Motor neuron (in vitro differentiated cells): Measurements from ENCODE around the gene PTPN5. TPM values are rescaled to one million over a fixed set of nuclear protein-coding genes. Genes with fewer than 3 reads are reported as not detected.

Experiments used
- ATAC-seq, 8 experiments: fragments of 200-7000 bp; cut with Tn5 transposase; replicated peaks in 6 of 8; 2 replicates each; pipeline ENCODE4 v1.8.0; 2021; ENCODE audit warnings: mild to moderate bottlenecking in 8 of 8, moderate library complexity in 8 of 8
- H3K27ac ChIP-seq, 2 donors: fragments of 250-450 bp; sonication (Bioruptor Pico); 2 replicates each; pipeline ENCODE4 v1.9.0; 2021; ENCODE audit warnings: antibody characterized with exemption in 2 of 2, mild to moderate bottlenecking in 2 of 2, moderate library complexity in 1 of 2
- H3K4me1 ChIP-seq, 2 donors: fragments of 250-450 bp; sonication (Bioruptor Pico); replicated peaks in 1 of 2; 2 replicates each; pipeline ENCODE4 v1.6.1; 2021; ENCODE audit warnings: antibody characterized with exemption in 2 of 2, mild to moderate bottlenecking in 2 of 2, moderate library complexity in 1 of 2
- H3K4me3 ChIP-seq, 5 donors: fragments of 250-450 bp; sonication (Bioruptor Pico); 2 replicates each; pipeline ENCODE4 v1.9.0; 2021; ENCODE audit warnings: antibody characterized with exemption in 5 of 5, mild to moderate bottlenecking in 5 of 5, moderate library complexity in 4 of 5
- WGBS, 10 experiments: fragments of 450-650 bp; shearing (Covaris generic); methylation state at CpG; one replicate each; pipeline ENCODE4 v1.0.0; 2022; 5-methylcytosine and 5-hydroxymethylcytosine counted together
- in situ Hi-C, 9 experiments: fragments of 400-800 bp; cut with MboI; loops; one replicate each; pipeline ENCODE4 v1.15.0; 2021; ENCODE audit warnings: low sequenced_read_pairs in 9 of 9, low pct_unique_long_range_greater_than_20kb in 2 of 9; ENCODE audit not compliant: unreplicated experiment in 9 of 9
- total RNA-seq, 8 experiments: library from RNA; unstranded; fragments of 300-600 nt; gene quantifications; 2 replicates each; pipeline versions ENCODE4 v1.2.3 to v1.2.4, GENCODE V29; 2022

PTPN5 gene
- total RNA-seq, 8 experiments from 2014 or later: 0.15 to 22.2 (median 6.1) TPM

GRCh38 chr11:18789942-18790341 lies 1.7 kb downstream of the PTPN5 start:
- H3K27ac ChIP-seq: no peak overlapping the region
- peaks cover 0 to 5% of the 10 kb centered on the region in 2 donors for H3K4me1 ChIP-seq
- in situ Hi-C loops: no loop called here
- 60 to 100% (median 86%) methylated on average over 2 to 6 of the region's 8 CpGs; no CpG with 5 or more reads in 7 of the 10 experiments for WGBS, 10 experiments
- H3K4me3 ChIP-seq: no peak overlapping the region
- ATAC-seq: no peak

DNA sequence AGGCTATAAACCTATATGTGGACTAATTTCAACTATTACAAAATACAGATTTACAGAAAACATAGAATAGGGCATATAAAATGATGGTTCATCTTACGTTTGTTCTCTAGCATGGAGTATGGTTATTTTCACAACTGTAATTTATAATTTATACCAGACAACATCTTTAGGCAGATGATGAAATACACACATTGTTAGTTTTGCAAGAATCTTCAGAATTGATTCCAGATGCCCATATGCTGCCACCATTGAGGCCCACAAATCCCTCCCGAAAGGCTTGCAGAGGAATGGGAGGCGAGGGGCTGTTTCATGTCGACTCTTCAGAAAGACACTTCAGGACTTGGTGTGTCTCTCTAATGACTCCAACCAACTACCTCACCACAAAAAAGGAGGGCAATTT lies 6.2 kb downstream of the PTPN5 start:
- WGBS, 10 experiments: 7 to 100% (median 82%) methylated on average over 1 to 4 of the region's 4 CpGs
- Histone ChIP-seq H3K27ac (no peak overlapping the region), H3K4me1 (no peaks in the 10 kb centered on the region), H3K4me3 (no peak overlapping the region)
- in situ Hi-C loops: no loop called here
- no peak for ATAC-seq

GRCh38 chr11:18780896-18781295 lies 10.7 kb downstream of the PTPN5 start:
- in situ Hi-C loops: no loop called here
- H3K27ac ChIP-seq: no peak overlapping the region
- no peak for ATAC-seq
- no peaks in the 10 kb centered on the region for H3K4me1 ChIP-seq
- 40 to 43% (median 40%) methylated on average over 1 of the region's 6 CpGs; no CpG with 5 or more reads in 7 of the 10 experiments for WGBS, 10 experiments
- H3K4me3 ChIP-seq: no peak overlapping the region

DNA sequence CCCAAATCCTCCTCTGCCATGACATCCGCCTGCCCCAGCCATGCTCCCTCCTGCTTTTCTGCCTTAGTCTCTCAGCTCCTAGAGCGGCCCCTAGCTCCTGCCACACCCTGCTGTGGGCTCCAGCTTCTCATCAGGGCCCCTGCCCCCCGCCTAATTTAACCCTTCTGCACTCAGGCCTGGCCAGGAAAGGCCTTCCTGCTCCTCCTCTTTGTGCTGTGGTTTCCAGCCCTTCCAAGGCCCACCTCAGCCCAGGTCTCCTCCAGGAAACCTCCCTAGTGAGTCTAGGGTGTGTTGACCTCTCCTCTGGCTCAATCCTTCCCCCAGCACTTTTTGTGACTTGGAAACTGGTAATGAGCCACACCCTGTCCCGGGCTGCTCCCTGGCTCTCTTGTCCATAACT lies 11.3 kb downstream of the PTPN5 start:
- in situ Hi-C loops: no loop called here
- Histone ChIP-seq H3K4me1 (no peaks in the 10 kb centered on the region), H3K4me3 (no peak overlapping the region), H3K27ac (no peak overlapping the region)
- peak in 2 of 8 experiments; percentile 33 to 49 for ATAC-seq
- WGBS, 10 experiments: 0 to 70% (median 40%) methylated on average over 1 to 4 of the region's 4 CpGs; no CpG with 5 or more reads in 2 of the 10 experiments

- in situ Hi-C loops: no loop called here
- Histone ChIP-seq H3K4me3 (no peak overlapping the region), H3K4me1 (no peaks in the 10 kb centered on the region), H3K27ac (no peak overlapping the region)
- no peak for ATAC-seq
- 60 to 100% (median 73%) methylated on average over 1 to 4 of the region's 4 CpGs; no CpG with 5 or more reads in 1 of the 10 experiments for WGBS, 10 experiments
Observed at GRCh38 chr11:18778468-18778867, 13.1 kb downstream of the PTPN5 start.

DNA sequence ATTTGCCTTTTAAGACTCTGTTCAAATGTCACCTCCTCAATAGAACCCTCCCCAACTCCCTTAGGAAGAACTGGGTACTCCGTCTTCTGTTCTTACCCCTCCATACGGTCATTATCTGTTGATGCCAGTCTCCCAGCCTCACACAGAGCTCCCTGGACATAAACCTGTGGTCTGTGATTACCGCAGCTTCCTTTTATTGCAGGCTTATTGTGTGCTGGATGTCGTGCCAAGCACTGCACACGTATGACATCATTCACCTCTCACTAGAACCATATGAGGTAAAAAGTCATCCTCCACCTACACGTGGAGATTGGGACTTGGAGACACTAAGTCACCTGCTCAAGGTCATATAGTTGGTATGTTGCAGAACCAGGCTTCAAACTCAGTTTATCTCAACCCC lies 15.3 kb downstream of the PTPN5 start:
- H3K4me3 ChIP-seq: no peak overlapping the region
- H3K4me1 ChIP-seq: no peaks in the 10 kb centered on the region
- WGBS, 10 experiments: 28 to 100% (median 71%) methylated on average over 1 to 6 of the region's 6 CpGs; no CpG with 5 or more reads in 1 of the 10 experiments
- no peak for ATAC-seq
- in situ Hi-C loops: no loop called here
- no peak overlapping the region for H3K27ac ChIP-seq

DNA sequence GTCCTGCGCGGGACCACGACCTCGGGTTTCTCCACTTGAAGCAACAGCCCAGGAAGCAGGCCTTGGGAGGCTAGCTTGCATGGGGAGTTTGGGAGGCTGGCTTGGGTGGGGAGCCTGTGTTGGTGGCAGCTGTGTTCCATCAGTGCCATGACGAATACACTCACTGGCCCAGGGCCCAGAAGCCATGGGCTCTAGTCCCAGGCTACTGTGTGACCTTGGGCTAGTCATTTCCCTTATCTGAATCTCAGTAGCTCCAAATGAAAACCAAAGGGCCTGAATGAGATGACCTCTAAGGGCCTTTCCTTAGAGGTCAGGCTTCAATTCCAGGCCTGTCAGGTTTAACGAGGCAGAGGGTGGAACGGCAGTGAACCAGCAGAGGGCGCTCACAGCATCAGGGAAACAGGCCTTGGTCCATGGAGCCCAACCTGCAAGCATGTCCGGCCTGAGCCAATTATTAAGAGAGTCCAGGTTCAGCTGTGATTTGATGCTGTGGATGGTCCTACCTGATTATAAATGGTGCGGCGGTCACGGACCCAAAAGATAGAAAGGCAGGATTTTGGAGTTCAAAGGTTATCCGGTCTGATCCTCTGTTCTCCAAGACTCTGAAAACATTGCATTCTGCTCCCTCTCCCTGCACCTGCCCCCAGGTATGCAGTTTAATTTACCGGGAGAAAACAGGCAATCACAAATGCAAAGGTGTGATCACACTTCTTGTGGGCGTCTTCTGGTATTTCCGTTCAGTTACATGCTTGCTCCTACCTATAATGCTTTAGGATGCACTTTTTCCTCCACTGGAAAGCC lies 15.9 kb downstream of the PTPN5 start:
- 26 to 70% (median 50%) methylated on average over 2 to 14 of the region's 16 CpGs; no CpG with 5 or more reads in 1 of the 10 experiments for WGBS, 10 experiments
- no peak overlapping the region for H3K4me3 ChIP-seq
- peak in 4 of 8 experiments; percentile 20 to 98 (median 92) for ATAC-seq
- H3K4me1 ChIP-seq: no peaks in the 10 kb centered on the region
- H3K27ac ChIP-seq: no peak overlapping the region
- in situ Hi-C loops: no loop called here

DNA sequence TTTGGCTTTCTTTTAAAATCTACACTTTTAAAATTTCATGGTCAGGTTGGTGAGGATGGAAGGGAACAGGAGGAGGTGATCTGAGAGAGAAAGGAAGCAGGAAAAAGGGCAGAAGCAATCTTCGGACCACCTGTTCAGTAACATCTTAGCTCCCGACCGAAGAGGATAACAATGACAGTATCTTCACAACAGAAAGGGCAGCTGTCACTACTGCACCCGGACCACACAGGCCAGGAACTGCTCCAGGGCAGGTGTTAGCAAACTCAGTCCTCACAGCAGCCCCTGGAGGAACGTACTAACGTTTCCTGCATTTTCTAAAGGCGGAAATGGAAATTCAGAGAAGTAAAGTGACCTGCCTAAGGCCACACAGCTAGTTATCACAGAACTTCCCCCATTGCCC lies 16.8 kb downstream of the PTPN5 start:
- no peak for ATAC-seq

DNA sequence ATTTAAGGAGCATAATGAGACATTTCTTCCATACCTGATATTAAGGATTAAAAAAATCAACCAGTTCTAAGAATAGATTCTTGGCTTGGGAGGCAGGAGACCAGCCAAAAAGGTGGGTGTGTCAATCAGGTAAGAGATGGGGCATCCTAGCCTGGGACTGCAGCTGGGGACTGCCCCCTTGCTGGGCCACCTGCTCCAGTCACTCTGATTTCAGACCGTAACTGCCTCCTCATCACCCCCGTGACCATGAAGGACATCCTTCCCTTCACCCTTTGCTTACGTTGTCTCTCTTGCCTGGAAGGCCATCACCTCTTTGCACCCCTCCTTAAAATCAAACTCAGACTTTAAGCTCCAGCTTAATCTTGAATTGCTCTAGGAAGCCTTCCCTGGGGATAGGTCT lies 17.9 kb downstream of the PTPN5 start:
- Histone ChIP-seq H3K4me3 (no peak overlapping the region), H3K27ac (no peak overlapping the region), H3K4me1 (no peaks in the 10 kb centered on the region)
- ATAC-seq: no peak
- WGBS, 10 experiments: 60 to 100% (median 75%) methylated on average over 1 to 3 of the region's 3 CpGs; no CpG with 5 or more reads in 4 of the 10 experiments
- in situ Hi-C loops: no loop called here

More for the DNA sequence above, 16.8 kb downstream of the PTPN5 start:
- WGBS, 10 experiments: 40 to 86% (median 80%) methylated on average over 1 to 7 of the region's 7 CpGs; no CpG with 5 or more reads in 3 of the 10 experiments
- in situ Hi-C loops: no loop called here
- Histone ChIP-seq H3K4me1 (no peaks in the 10 kb centered on the region), H3K4me3 (no peak overlapping the region), H3K27ac (no peak overlapping the region)

DNA sequence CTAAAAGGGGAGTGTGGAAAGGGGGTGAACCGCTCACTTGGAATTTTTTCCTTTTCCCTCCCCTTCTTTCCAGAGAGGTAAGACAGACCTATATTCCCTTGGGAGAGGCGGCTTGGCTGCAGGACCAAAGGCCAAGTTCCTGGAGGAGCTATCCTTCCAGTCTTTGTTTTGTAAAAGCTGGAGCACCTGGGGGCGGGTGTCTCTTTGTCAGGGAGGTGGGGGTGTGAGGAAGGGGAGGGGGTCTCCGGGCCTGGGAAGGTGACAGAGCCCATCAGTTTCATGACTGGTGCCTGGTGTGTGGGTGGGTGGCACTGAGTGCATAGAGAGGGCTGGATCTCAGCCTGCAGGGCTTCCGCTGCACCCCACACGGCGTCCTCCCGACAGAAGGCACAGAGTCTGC lies 18.5 kb downstream of the PTPN5 start:
- no peak for ATAC-seq
- H3K4me3 ChIP-seq: no peak overlapping the region
- in situ Hi-C loops: no loop called here

DNA sequence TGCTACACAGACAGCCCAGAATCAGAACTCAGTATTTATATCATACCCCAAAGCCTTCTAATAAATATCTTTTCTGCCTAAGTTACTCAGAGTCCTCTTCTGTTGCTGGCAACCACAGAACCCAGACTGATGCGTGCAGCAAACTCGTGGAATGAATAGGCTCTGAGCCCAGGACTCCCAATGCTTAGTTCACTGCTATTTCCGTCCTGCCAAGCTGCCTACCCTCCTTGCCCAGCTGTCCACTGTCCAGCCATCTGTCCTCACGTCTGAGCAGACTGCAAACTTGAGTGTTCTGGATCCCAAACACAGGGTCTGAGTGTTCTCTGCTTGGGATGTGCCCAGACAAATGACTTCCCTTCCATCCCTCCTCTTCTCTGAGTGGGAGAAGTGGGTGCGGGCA lies 19.4 kb downstream of the PTPN5 start:
- 6 to 90% (median 61%) methylated on average over 2 to 4 of the region's 5 CpGs; no CpG with 5 or more reads in 4 of the 10 experiments for WGBS, 10 experiments

More for the DNA sequence above, 18.5 kb downstream of the PTPN5 start:
- 80 to 87% methylated on average over 3 to 4 of the region's 8 CpGs; no CpG with 5 or more reads in 8 of the 10 experiments for WGBS, 10 experiments
- H3K27ac ChIP-seq: no peak overlapping the region
- no peaks in the 10 kb centered on the region for H3K4me1 ChIP-seq

GRCh38 chr11:18771266-18772035 lies 20.1 kb downstream of the PTPN5 start:
- no peak for ATAC-seq
- H3K4me1 ChIP-seq: no peaks in the 10 kb centered on the region
- in situ Hi-C loops: no loop called here
- 60 to 98% (median 76%) methylated on average over 1 to 9 of the region's 13 CpGs; no CpG with 5 or more reads in 1 of the 10 experiments for WGBS, 10 experiments
- no peak overlapping the region for H3K27ac ChIP-seq
- no peak overlapping the region for H3K4me3 ChIP-seq

More for the DNA sequence above, 19.4 kb downstream of the PTPN5 start:
- no peak overlapping the region for H3K27ac ChIP-seq
- no peaks in the 10 kb centered on the region for H3K4me1 ChIP-seq
- no peak overlapping the region for H3K4me3 ChIP-seq
- ATAC-seq: no peak
- in situ Hi-C loops: no loop called here

GRCh38 chr11:18770479-18771125 lies 21.0 kb downstream of the PTPN5 start:
- in situ Hi-C loops: no loop called here
- 44 to 100% (median 70%) methylated on average over 1 to 8 of the region's 11 CpGs; no CpG with 5 or more reads in 2 of the 10 experiments for WGBS, 10 experiments
- ATAC-seq: no peak
- H3K4me1 ChIP-seq: no peaks in the 10 kb centered on the region
- no peak overlapping the region for H3K27ac ChIP-seq
- no peak overlapping the region for H3K4me3 ChIP-seq
